WTC11 (cell line): ENCODE data around the gene TAC4. TPM values are rescaled to one million over a fixed set of nuclear protein-coding genes. Genes with fewer than 3 reads are reported as not detected.

Experiments
- ATAC-seq: fragments of 200-7000 bp; cut with Tn5 transposase; 2 replicates; pipeline ENCODE4 v1.10.0; 2021; ENCODE audit warnings: mild to moderate bottlenecking, moderate library complexity
- CTCF ChIA-PET: fragments of 300-600 bp; sonication (Branson Sonifier 250); formaldehyde crosslinking; loops from one replicate; lab custom pipeline; 2021; ENCODE audit warnings: antibody characterized with exemption; lab: Charles Lee
- POLR2A ChIA-PET: fragments of 350-600 bp; sonication (Branson Sonifier 250); formaldehyde crosslinking; loops from one replicate; lab custom pipeline; 2021; ENCODE audit warnings: antibody characterized with exemption; lab: Charles Lee
- DNase-seq: peaks from one replicate; pipeline ENCODE4 v3.0.0; 2021; ENCODE audit warnings: low spot score
- H3K27ac Mint-ChIP-seq: 2 replicates; pipeline ENCODE4 v1.8.0; 2021; ENCODE audit warnings: mixed read lengths
- H3K27me3 Mint-ChIP-seq: 2 replicates; pipeline ENCODE4 v1.8.0; 2021; ENCODE audit warnings: low read depth, mild to moderate bottlenecking, moderate library complexity, mixed read lengths
- H3K36me3 Mint-ChIP-seq: 2 replicates; pipeline ENCODE4 v1.8.0; 2021; ENCODE audit warnings: mixed read lengths
- H3K4me1 Mint-ChIP-seq: 2 replicates; pipeline ENCODE4 v1.8.0; 2022; ENCODE audit warnings: mixed read lengths
- H3K4me3 Mint-ChIP-seq: 2 replicates; pipeline ENCODE4 v1.8.0; 2021; ENCODE audit warnings: mild to moderate bottlenecking, moderate library complexity, mixed read lengths
- H3K9me3 Mint-ChIP-seq: 2 replicates; pipeline ENCODE4 v1.8.0; 2021; ENCODE audit warnings: mixed read lengths
- ATF1 ChIP-seq: sonication (generic); formaldehyde crosslinking; IDR thresholded peaks from 2 replicates; pipeline ENCODE4 v1.8.1; 2023; ENCODE audit warnings: mild to moderate bottlenecking, moderate library complexity, missing genetic modification reagents
- CTCF ChIP-seq: fragments of 200-600 bp; IDR thresholded peaks from 2 replicates; pipeline ENCODE4 v1.8.0; 2022; ENCODE audit warnings: antibody characterized with exemption
- ESRRA ChIP-seq: sonication (generic); formaldehyde crosslinking; IDR thresholded peaks from 2 replicates; pipeline ENCODE4 v1.8.1; 2022; ENCODE audit warnings: mild to moderate bottlenecking, missing genetic modification reagents, borderline replicate concordance
- HMGXB4 ChIP-seq: sonication (generic); formaldehyde crosslinking; IDR thresholded peaks from 2 replicates; pipeline ENCODE4 v1.8.1; 2023; ENCODE audit warnings: mild to moderate bottlenecking, moderate library complexity, missing genetic modification reagents
- PRRX2 ChIP-seq: fragments of 250-450 bp; sonication (Bioruptor Pico); IDR thresholded peaks from 2 replicates; pipeline ENCODE4 v1.8.0; 2021; ENCODE audit warnings: mild to moderate bottlenecking
- SMAD3 ChIP-seq: sonication (generic); formaldehyde crosslinking; IDR thresholded peaks from 2 replicates; pipeline ENCODE4 v1.8.0; 2022; ENCODE audit warnings: missing genetic modification reagents, mild to moderate bottlenecking, borderline replicate concordance
- SMAD4 ChIP-seq: sonication (generic); formaldehyde crosslinking; IDR thresholded peaks from 2 replicates; pipeline ENCODE4 v1.8.0; 2022; ENCODE audit warnings: mild to moderate bottlenecking, missing genetic modification reagents
- SOX15 ChIP-seq: fragments of 250-450 bp; sonication (Bioruptor Pico); IDR thresholded peaks from 2 replicates; pipeline ENCODE4 v1.9.0; 2021; ENCODE audit warnings: mild to moderate bottlenecking
- TEAD1 ChIP-seq: sonication (generic); formaldehyde crosslinking; IDR thresholded peaks from 2 replicates; pipeline ENCODE4 v1.8.0; 2022; ENCODE audit warnings: mild to moderate bottlenecking, missing genetic modification reagents
- ZMAT4 ChIP-seq: fragments of 250-450 bp; sonication (Bioruptor Pico); IDR thresholded peaks from 2 replicates; pipeline ENCODE4 v1.9.0; 2021; ENCODE audit warnings: mild to moderate bottlenecking
- ZNF416 ChIP-seq: fragments of 250-450 bp; sonication (Bioruptor Pico); IDR thresholded peaks from 2 replicates; pipeline ENCODE4 v1.9.0; 2021; ENCODE audit warnings: mild to moderate bottlenecking, inconsistent platforms
- ZNF425 ChIP-seq: fragments of 250-450 bp; sonication (Bioruptor Pico); conservative IDR thresholded peaks from 2 replicates; pipeline ENCODE4 v1.9.0; 2021; ENCODE audit warnings: mild to moderate bottlenecking
- total RNA-seq: library from RNA; stranded (reverse); gene quantifications from 3 replicates; pipeline ENCODE4 v1.2.3, GENCODE V29; 2021
- TF ChIP-seq, protein P1 (sequence below): sonication (generic); formaldehyde crosslinking; IDR thresholded peaks from 2 replicates; pipeline ENCODE4 v1.8.1; 2022; ENCODE audit warnings: missing genetic modification reagents, borderline replicate concordance
- TF ChIP-seq, protein P2 (sequence below): sonication (generic); formaldehyde crosslinking; IDR thresholded peaks from 2 replicates; pipeline ENCODE4 v1.8.0; 2022; ENCODE audit warnings: missing genetic modification reagents
- TF ChIP-seq, protein P3 (sequence below): sonication (generic); formaldehyde crosslinking; IDR thresholded peaks from 2 replicates; pipeline ENCODE4 v1.8.1; 2023; ENCODE audit warnings: mild to moderate bottlenecking, missing genetic modification reagents, borderline replicate concordance

Gene TAC4
- total RNA-seq, 1 experiment from 2014 or later = not detected

DNA sequence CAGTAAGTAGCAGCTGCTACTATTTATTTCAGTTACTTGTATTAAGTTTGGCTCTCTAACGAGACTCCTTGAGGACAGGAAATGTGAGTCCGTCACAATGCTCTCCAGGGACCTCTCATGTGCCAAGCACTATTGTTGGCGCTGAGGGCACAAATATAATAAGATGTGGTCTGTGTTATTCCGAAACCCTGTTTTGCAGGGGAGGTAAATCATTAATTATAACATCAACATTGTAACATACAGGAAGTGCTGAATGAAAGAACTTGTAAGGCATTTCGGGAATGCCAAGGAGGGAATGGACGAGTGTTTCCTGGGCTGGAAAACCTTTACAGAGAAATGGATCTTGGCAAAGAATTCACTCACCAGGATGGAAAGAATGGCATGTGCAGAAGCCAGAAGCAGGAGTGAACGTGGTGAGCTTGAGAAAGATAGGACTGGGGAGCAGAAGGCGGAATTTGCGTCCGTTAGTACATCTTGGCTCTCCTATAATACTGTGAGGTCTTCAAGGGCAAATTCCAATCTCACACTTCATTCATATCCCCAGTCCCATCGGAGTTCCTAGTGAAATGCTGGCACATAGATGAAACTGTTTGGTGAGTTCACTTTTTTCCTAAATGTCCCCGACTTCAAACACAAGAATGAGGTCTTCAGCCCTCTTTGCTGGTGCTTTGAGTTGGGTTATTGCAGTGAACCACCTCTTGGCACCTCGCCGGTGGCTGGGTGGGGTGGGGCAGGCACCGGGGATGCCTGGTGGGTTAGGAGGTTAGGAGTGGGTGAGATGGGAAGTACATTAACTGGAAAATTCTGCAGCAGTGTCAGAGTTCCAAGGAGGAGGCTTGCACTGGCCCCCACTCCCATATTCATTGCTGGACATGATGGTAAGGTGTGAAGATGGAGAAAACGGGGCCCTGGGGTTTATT is 11.5 kb downstream of the TAC4 start (continued):
- TF ChIP-seq, protein P1, sequence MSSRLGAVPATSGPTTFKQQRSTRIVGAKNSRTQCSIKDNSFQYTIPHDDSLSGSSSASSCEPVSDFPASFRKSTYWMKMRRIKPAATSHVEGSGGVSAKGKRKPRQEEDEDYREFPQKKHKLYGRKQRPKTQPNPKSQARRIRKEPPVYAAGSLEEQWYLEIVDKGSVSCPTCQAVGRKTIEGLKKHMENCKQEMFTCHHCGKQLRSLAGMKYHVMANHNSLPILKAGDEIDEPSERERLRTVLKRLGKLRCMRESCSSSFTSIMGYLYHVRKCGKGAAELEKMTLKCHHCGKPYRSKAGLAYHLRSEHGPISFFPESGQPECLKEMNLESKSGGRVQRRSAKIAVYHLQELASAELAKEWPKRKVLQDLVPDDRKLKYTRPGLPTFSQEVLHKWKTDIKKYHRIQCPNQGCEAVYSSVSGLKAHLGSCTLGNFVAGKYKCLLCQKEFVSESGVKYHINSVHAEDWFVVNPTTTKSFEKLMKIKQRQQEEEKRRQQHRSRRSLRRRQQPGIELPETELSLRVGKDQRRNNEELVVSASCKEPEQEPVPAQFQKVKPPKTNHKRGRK = no peak
- TF ChIP-seq, protein P2, sequence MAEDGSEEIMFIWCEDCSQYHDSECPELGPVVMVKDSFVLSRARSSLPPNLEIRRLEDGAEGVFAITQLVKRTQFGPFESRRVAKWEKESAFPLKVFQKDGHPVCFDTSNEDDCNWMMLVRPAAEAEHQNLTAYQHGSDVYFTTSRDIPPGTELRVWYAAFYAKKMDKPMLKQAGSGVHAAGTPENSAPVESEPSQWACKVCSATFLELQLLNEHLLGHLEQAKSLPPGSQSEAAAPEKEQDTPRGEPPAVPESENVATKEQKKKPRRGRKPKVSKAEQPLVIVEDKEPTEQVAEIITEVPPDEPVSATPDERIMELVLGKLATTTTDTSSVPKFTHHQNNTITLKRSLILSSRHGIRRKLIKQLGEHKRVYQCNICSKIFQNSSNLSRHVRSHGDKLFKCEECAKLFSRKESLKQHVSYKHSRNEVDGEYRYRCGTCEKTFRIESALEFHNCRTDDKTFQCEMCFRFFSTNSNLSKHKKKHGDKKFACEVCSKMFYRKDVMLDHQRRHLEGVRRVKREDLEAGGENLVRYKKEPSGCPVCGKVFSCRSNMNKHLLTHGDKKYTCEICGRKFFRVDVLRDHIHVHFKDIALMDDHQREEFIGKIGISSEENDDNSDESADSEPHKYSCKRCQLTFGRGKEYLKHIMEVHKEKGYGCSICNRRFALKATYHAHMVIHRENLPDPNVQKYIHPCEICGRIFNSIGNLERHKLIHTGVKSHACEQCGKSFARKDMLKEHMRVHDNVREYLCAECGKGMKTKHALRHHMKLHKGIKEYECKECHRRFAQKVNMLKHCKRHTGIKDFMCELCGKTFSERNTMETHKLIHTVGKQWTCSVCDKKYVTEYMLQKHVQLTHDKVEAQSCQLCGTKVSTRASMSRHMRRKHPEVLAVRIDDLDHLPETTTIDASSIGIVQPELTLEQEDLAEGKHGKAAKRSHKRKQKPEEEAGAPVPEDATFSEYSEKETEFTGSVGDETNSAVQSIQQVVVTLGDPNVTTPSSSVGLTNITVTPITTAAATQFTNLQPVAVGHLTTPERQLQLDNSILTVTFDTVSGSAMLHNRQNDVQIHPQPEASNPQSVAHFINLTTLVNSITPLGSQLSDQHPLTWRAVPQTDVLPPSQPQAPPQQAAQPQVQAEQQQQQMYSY = no peak
- TF ChIP-seq HMGXB4 = no peak
- no peak for TF ChIP-seq ZNF416 (CRISPR knock-in tag)
- TF ChIP-seq ZNF425 (CRISPR knock-in tag) = no peak

- Mint-ChIP-seq H3K27ac (peak overlapping the region; percentile 10), H3K9me3 (no peaks in the 10 kb centered on the region), H3K4me1 (0 out of 2 replicates have a peak, but pooled peaks cover 7% of the 10 kb centered on the region), H3K27me3 (no peaks in the 10 kb centered on the region)
- CTCF ChIA-PET = no interaction called here
- no peak; the same call in 1 of the 2 replicates for ATAC-seq
- POLR2A ChIA-PET = no interaction called here
- TF ChIP-seq SOX15 (CRISPR knock-in tag) (no peak), TEAD1 (0 out of 2 replicates have a peak, but pooled peaks have one; percentile 25)
- TF ChIP-seq, all 79 proteins: peak for 1
- peaks cover 42% of the 10 kb centered on the region for H3K36me3 Mint-ChIP-seq
- no peak overlapping the region for H3K4me3 Mint-ChIP-seq
- DNase-seq = no peak
These were observed 12.4 kb downstream of the TAC4 start for GRCh38 chr17:49835472-49835871.

DNA sequence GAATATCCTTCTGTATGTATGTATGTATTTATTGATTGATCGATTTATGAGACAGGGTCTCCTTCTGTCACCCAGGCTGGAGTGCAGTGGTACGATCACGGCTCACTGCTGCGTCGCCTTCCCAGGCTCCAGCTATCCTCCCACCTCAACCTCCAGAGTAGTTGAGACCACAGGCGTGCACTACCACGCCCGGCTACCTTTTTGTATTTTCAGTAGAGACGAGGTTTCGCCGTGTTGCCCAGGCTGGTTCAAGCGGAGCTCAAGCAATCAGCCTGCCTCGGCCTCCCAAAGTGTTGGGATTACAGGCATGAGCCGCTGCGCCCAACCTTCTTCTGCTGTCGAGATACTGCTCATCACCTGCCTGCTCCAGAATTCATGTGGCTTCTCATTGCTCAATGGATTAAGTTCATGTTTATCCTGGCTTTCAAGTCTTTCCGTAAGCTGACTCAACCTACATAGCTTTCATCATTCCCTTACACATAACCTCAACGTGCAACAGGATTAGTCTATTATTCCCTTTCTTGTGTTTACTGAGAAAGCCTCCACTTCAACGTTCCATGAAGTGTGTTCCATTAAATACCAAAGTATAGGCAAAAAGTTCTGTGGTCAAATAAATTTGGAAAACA is 13.6 kb downstream of the TAC4 start:
- H3K27ac Mint-ChIP-seq = no peak overlapping the region; the same call in 1 of the 2 replicates
- POLR2A ChIA-PET = interaction anchor here (0.6 kb wide), 1 partner anchor 122 kb away, joined by 4 read pairs; no protein-coding TSS in a partner anchor
- no peak overlapping the region for H3K4me3 Mint-ChIP-seq
- ATAC-seq (no peak), DNase-seq (no peak)
- CTCF ChIA-PET = no interaction called here
- H3K4me1 Mint-ChIP-seq = 0 out of 2 replicates have a peak, but pooled peaks cover 9% of the 10 kb centered on the region
- peaks cover 49% of the 10 kb centered on the region for H3K36me3 Mint-ChIP-seq
- no peaks in the 10 kb centered on the region for H3K27me3 Mint-ChIP-seq
- H3K9me3 Mint-ChIP-seq = no peaks in the 10 kb centered on the region
- TF ChIP-seq SMAD3 (CRISPR knock-in tag) (no peak), CTCF (no peak), ATF1 (CRISPR knock-in tag) (no peak), PRRX2 (CRISPR knock-in tag) (no peak), ESRRA (CRISPR knock-in tag) (no peak), ZMAT4 (CRISPR knock-in tag) (no peak), SMAD4 (CRISPR knock-in tag) (no peak)
- TF ChIP-seq, protein P3, sequence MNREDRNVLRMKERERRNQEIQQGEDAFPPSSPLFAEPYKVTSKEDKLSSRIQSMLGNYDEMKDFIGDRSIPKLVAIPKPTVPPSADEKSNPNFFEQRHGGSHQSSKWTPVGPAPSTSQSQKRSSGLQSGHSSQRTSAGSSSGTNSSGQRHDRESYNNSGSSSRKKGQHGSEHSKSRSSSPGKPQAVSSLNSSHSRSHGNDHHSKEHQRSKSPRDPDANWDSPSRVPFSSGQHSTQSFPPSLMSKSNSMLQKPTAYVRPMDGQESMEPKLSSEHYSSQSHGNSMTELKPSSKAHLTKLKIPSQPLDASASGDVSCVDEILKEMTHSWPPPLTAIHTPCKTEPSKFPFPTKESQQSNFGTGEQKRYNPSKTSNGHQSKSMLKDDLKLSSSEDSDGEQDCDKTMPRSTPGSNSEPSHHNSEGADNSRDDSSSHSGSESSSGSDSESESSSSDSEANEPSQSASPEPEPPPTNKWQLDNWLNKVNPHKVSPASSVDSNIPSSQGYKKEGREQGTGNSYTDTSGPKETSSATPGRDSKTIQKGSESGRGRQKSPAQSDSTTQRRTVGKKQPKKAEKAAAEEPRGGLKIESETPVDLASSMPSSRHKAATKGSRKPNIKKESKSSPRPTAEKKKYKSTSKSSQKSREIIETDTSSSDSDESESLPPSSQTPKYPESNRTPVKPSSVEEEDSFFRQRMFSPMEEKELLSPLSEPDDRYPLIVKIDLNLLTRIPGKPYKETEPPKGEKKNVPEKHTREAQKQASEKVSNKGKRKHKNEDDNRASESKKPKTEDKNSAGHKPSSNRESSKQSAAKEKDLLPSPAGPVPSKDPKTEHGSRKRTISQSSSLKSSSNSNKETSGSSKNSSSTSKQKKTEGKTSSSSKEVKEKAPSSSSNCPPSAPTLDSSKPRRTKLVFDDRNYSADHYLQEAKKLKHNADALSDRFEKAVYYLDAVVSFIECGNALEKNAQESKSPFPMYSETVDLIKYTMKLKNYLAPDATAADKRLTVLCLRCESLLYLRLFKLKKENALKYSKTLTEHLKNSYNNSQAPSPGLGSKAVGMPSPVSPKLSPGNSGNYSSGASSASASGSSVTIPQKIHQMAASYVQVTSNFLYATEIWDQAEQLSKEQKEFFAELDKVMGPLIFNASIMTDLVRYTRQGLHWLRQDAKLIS (CRISPR knock-in tag) = no peak
